Measurements from ENCODE around the gene EN1.

The EN1 gene

GRCh38 chr2:118846953-118847761 is at the start of gene EN1:
Gene EN1, minus strand, starts transcription at chr2:118847648. Its CDS starts 481 bp downstream, at chr2:118847167.
- in situ Hi-C loops (cut with MboI; ENCODE audit: low sequenced_read_pairs) = no loop called here

GRCh38 chr2:118893100-118893499 is 45.7 kb upstream of the EN1 start:
- in situ Hi-C loops (cut with MboI; ENCODE audit: low sequenced_read_pairs) = loop anchor here (25.0 kb wide), 2 partner anchors 294 to 394 kb away; no protein-coding TSS in a partner anchor

GRCh38 chr2:118889995-118890394 is 42.5 kb upstream of the EN1 start:
- in situ Hi-C loops (cut with MboI; ENCODE audit: low sequenced_read_pairs) = loop anchor here (25.0 kb wide), 2 partner anchors 297 to 397 kb away; no protein-coding TSS in a partner anchor

GRCh38 chr2:118883792-118884191 is 36.3 kb upstream of the EN1 start:
- in situ Hi-C loops (cut with MboI; ENCODE audit: low sequenced_read_pairs) = loop anchor here (25.0 kb wide), 2 partner anchors 304 to 404 kb away; no protein-coding TSS in a partner anchor

GRCh38 chr2:118882693-118883336 is 35.4 kb upstream of the EN1 start:
- in situ Hi-C loops (cut with MboI; ENCODE audit: low sequenced_read_pairs) = loop anchor here (25.0 kb wide), 2 partner anchors 304 to 404 kb away; no protein-coding TSS in a partner anchor

- in situ Hi-C loops (cut with MboI; ENCODE audit: low sequenced_read_pairs) = loop anchor here (25.0 kb wide), 2 partner anchors 306 to 406 kb away; no protein-coding TSS in a partner anchor
Measured at GRCh38 chr2:118881490-118882129, 34.2 kb upstream of the EN1 start.

- in situ Hi-C loops (cut with MboI; ENCODE audit: low sequenced_read_pairs) = loop anchor here (25.0 kb wide), 2 partner anchors 307 to 407 kb away; no protein-coding TSS in a partner anchor
Measured at GRCh38 chr2:118880501-118880900, 33.1 kb upstream of the EN1 start.

GRCh38 chr2:118878531-118879149 is 31.2 kb upstream of the EN1 start:
- in situ Hi-C loops (cut with MboI; ENCODE audit: low sequenced_read_pairs) = loop anchor here (25.0 kb wide), 2 partner anchors 309 to 409 kb away; no protein-coding TSS in a partner anchor

GRCh38 chr2:118875318-118875717 is 27.9 kb upstream of the EN1 start:
- in situ Hi-C loops (cut with MboI; ENCODE audit: low sequenced_read_pairs) = loop anchor here (25.0 kb wide), 2 partner anchors 312 to 412 kb away; no protein-coding TSS in a partner anchor

GRCh38 chr2:118874324-118874723 is 26.9 kb upstream of the EN1 start:
- in situ Hi-C loops (cut with MboI; ENCODE audit: low sequenced_read_pairs) = loop anchor here (25.0 kb wide), 1 partner anchor 637 kb away; no protein-coding TSS in a partner anchor

GRCh38 chr2:118865106-118865505 is 17.7 kb upstream of the EN1 start:
- in situ Hi-C loops (cut with MboI; ENCODE audit: low sequenced_read_pairs) = loop anchor here (25.0 kb wide), 1 partner anchor 628 kb away; no protein-coding TSS in a partner anchor

GRCh38 chr2:118864207-118864606 is 16.8 kb upstream of the EN1 start:
- in situ Hi-C loops (cut with MboI; ENCODE audit: low sequenced_read_pairs) = loop anchor here (25.0 kb wide), 1 partner anchor 627 kb away; no protein-coding TSS in a partner anchor

- in situ Hi-C loops (cut with MboI; ENCODE audit: low sequenced_read_pairs) = loop anchor here (25.0 kb wide), 1 partner anchor 624 kb away; no protein-coding TSS in a partner anchor
Measured at GRCh38 chr2:118861731-118862130, 14.3 kb upstream of the EN1 start.

GRCh38 chr2:118861242-118861641 is 13.8 kb upstream of the EN1 start:
- in situ Hi-C loops (cut with MboI; ENCODE audit: low sequenced_read_pairs) = loop anchor here (25.0 kb wide), 1 partner anchor 624 kb away; no protein-coding TSS in a partner anchor

- in situ Hi-C loops (cut with MboI; ENCODE audit: low sequenced_read_pairs) = loop anchor here (25.0 kb wide), 1 partner anchor 623 kb away; no protein-coding TSS in a partner anchor
Measured at GRCh38 chr2:118860506-118860905, 13.1 kb upstream of the EN1 start.

GRCh38 chr2:118859157-118859770 is 11.8 kb upstream of the EN1 start:
- in situ Hi-C loops (cut with MboI; ENCODE audit: low sequenced_read_pairs) = loop anchor here (25.0 kb wide), 1 partner anchor 622 kb away; no protein-coding TSS in a partner anchor

- in situ Hi-C loops (cut with MboI; ENCODE audit: low sequenced_read_pairs) = loop anchor here (25.0 kb wide), 1 partner anchor 621 kb away; no protein-coding TSS in a partner anchor
Measured at GRCh38 chr2:118858485-118859156, 11.2 kb upstream of the EN1 start.

GRCh38 chr2:118857677-118858484 is 10.4 kb upstream of the EN1 start:
- in situ Hi-C loops (cut with MboI; ENCODE audit: low sequenced_read_pairs) = loop anchor here (25.0 kb wide), 1 partner anchor 621 kb away; no protein-coding TSS in a partner anchor

Measured in HL-60/S4 treated with retinoic acid at 250 ng/mL for 4 days and 3 days (cell line).